HEK293 (cell line): Measurements from ENCODE around the gene ZNF512.
"Not testable (repeated sequence)": the region's sequence is repeated elsewhere in the genome, so short reads cannot be mapped to it uniquely, and the experiment has no call there.

Experiments used
- KLF16 ChIP-seq: fragments of 450-650 bp; formaldehyde crosslinking; IDR thresholded peaks from 2 replicates; pipeline ENCODE4 v1.5.1; 2017; ENCODE audit warnings: missing biosample characterization, missing genetic modification characterization
- ZNF114 ChIP-seq: fragments of 450-650 bp; formaldehyde crosslinking; IDR thresholded peaks from 2 replicates; pipeline ENCODE4 v1.5.0; 2017; ENCODE audit warnings: missing biosample characterization, missing genetic modification characterization
- ZNF121 ChIP-seq: fragments of 450-650 bp; formaldehyde crosslinking; IDR thresholded peaks from 2 replicates; pipeline ENCODE4 v1.5.1; 2016; ENCODE audit warnings: missing biosample characterization, missing genetic modification characterization
- ZNF138 ChIP-seq: fragments of 450-650 bp; formaldehyde crosslinking; IDR thresholded peaks from 2 replicates; pipeline ENCODE4 v1.5.1; 2016; ENCODE audit warnings: missing biosample characterization, missing genetic modification characterization, borderline replicate concordance
- ZNF140 ChIP-seq: fragments of 450-650 bp; formaldehyde crosslinking; IDR thresholded peaks from 2 replicates; pipeline ENCODE4 v1.5.1; 2016; ENCODE audit warnings: missing biosample characterization, missing genetic modification characterization
- ZNF155 ChIP-seq: fragments of 450-650 bp; formaldehyde crosslinking; IDR thresholded peaks from 2 replicates; pipeline ENCODE4 v1.5.1; 2016; ENCODE audit warnings: missing biosample characterization, missing genetic modification characterization
- ZNF175 ChIP-seq: fragments of 450-650 bp; formaldehyde crosslinking; IDR thresholded peaks from 2 replicates; pipeline ENCODE4 v1.5.1; 2016; ENCODE audit warnings: missing biosample characterization, missing genetic modification characterization
- ZNF324 ChIP-seq: fragments of 450-650 bp; formaldehyde crosslinking; IDR thresholded peaks from 2 replicates; pipeline ENCODE4 v1.5.1; 2016; ENCODE audit warnings: missing biosample characterization, missing genetic modification characterization
- ZNF354C ChIP-seq: fragments of 450-650 bp; formaldehyde crosslinking; IDR thresholded peaks from 2 replicates; pipeline ENCODE4 v1.5.1; 2016; ENCODE audit warnings: missing biosample characterization, missing genetic modification characterization, low read depth, borderline replicate concordance
- TF ChIP-seq, protein P1 (sequence below): fragments of 450-650 bp; formaldehyde crosslinking; IDR thresholded peaks from 2 replicates; pipeline ENCODE4 v1.5.1; 2016; ENCODE audit warnings: missing biosample characterization, missing genetic modification characterization
- TF ChIP-seq, protein P2 (sequence below): fragments of 450-650 bp; formaldehyde crosslinking; IDR thresholded peaks from 2 replicates; pipeline ENCODE4 v1.5.1; 2016; ENCODE audit warnings: missing biosample characterization, missing genetic modification characterization
- TF ChIP-seq, protein P3 (sequence below): fragments of 450-650 bp; formaldehyde crosslinking; IDR thresholded peaks from 2 replicates; pipeline ENCODE4 v1.5.1; 2017; ENCODE audit warnings: missing biosample characterization, mild to moderate bottlenecking, missing genetic modification characterization, moderate library complexity
- TF ChIP-seq, protein P4 (sequence below): fragments of 450-650 bp; formaldehyde crosslinking; optimal IDR thresholded peaks from 2 replicates; pipeline ENCODE3; 2016; ENCODE audit warnings: missing biosample characterization, mild to moderate bottlenecking, missing genetic modification characterization

DNA sequence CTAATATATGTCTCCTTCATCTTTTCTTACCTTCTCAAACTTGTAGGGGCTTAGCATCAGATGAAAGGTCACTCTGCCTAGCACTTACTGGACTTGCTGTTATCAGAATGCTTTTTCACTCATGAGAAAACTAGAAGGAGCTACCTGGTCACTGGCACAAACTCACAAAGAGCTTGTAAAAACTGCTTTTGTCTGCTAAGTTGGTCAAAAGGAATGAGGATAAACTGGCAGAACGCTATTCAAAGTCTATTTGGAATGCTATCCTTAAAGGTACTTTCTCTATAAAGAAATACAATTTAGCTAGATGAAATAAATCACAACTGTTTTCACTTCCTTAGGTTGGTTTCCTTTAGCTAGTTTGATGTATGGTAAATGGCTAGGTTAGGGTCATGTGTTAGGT, 43.5 kb downstream of the ZNF512 start:
- TF ChIP-seq KLF16, ZNF354C, ZNF175, ZNF155, ZNF324, ZNF121, ZNF140, ZNF114, ZNF138 (tag by site-specific recombination): not testable (repeated sequence)
- TF ChIP-seq, protein P1, sequence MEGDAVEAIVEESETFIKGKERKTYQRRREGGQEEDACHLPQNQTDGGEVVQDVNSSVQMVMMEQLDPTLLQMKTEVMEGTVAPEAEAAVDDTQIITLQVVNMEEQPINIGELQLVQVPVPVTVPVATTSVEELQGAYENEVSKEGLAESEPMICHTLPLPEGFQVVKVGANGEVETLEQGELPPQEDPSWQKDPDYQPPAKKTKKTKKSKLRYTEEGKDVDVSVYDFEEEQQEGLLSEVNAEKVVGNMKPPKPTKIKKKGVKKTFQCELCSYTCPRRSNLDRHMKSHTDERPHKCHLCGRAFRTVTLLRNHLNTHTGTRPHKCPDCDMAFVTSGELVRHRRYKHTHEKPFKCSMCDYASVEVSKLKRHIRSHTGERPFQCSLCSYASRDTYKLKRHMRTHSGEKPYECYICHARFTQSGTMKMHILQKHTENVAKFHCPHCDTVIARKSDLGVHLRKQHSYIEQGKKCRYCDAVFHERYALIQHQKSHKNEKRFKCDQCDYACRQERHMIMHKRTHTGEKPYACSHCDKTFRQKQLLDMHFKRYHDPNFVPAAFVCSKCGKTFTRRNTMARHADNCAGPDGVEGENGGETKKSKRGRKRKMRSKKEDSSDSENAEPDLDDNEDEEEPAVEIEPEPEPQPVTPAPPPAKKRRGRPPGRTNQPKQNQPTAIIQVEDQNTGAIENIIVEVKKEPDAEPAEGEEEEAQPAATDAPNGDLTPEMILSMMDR (tag by site-specific recombination) = not testable (repeated sequence)
- TF ChIP-seq, protein P2, sequence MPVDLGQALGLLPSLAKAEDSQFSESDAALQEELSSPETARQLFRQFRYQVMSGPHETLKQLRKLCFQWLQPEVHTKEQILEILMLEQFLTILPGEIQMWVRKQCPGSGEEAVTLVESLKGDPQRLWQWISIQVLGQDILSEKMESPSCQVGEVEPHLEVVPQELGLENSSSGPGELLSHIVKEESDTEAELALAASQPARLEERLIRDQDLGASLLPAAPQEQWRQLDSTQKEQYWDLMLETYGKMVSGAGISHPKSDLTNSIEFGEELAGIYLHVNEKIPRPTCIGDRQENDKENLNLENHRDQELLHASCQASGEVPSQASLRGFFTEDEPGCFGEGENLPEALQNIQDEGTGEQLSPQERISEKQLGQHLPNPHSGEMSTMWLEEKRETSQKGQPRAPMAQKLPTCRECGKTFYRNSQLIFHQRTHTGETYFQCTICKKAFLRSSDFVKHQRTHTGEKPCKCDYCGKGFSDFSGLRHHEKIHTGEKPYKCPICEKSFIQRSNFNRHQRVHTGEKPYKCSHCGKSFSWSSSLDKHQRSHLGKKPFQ (tag by site-specific recombination) = not testable (repeated sequence)
- TF ChIP-seq, protein P3, sequence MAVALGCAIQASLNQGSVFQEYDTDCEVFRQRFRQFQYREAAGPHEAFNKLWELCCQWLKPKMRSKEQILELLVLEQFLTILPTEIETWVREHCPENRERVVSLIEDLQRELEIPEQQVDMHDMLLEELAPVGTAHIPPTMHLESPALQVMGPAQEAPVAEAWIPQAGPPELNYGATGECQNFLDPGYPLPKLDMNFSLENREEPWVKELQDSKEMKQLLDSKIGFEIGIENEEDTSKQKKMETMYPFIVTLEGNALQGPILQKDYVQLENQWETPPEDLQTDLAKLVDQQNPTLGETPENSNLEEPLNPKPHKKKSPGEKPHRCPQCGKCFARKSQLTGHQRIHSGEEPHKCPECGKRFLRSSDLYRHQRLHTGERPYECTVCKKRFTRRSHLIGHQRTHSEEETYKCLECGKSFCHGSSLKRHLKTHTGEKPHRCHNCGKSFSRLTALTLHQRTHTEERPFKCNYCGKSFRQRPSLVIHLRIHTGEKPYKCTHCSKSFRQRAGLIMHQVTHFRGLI (tag by site-specific recombination) = not testable (repeated sequence)
- TF ChIP-seq, protein P4, sequence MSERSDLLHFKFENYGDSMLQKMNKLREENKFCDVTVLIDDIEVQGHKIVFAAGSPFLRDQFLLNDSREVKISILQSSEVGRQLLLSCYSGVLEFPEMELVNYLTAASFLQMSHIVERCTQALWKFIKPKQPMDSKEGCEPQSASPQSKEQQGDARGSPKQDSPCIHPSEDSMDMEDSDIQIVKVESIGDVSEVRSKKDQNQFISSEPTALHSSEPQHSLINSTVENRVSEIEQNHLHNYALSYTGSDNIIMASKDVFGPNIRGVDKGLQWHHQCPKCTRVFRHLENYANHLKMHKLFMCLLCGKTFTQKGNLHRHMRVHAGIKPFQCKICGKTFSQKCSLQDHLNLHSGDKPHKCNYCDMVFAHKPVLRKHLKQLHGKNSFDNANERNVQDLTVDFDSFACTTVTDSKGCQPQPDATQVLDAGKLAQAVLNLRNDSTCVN (tag by site-specific recombination) = not testable (repeated sequence)
